Choroid plexus epithelial cell (primary cell): ENCODE data around the gene AUTS2.
"Not testable (repeated sequence)": the region's sequence is repeated elsewhere in the genome, so short reads cannot be mapped to it uniquely, and the experiment has no call there.

Experiments
- DNase-seq: peaks from one replicate; pipeline ENCODE4 v3.0.0-alpha.2; 2010; ENCODE audit warnings: low read depth
- H3K4me3 ChIP-seq: 2 replicates; pipeline ENCODE4 v1.5.1; 2011; ENCODE audit warnings: low read depth, mild to moderate bottlenecking, control low read depth, low read length, moderate library complexity
- CTCF ChIP-seq: conservative IDR thresholded peaks from 2 replicates; pipeline ENCODE4 v1.5.1; 2011; ENCODE audit warnings: low read depth, mild to moderate bottlenecking, control low read depth, inconsistent platforms, low read length, moderate library complexity

AUTS2 gene

GRCh38 chr7:70812511-70812910 is 1214.2 kb downstream of the AUTS2 start:
- DNase-seq = peak; percentile 17
- peak; percentile 47 for TF ChIP-seq CTCF
- H3K4me3 ChIP-seq = no peak overlapping the region

GRCh38 chr7:70822490-70822889 is 1224.2 kb downstream of the AUTS2 start:
- not testable (repeated sequence) for H3K4me3 ChIP-seq, DNase-seq

- TF ChIP-seq CTCF = peak; percentile 86
- peak; percentile 58 for DNase-seq
- H3K4me3 ChIP-seq = peak overlapping the region; percentile 34
Observed at GRCh38 chr7:70829221-70830059, 1231.2 kb downstream of the AUTS2 start.

GRCh38 chr7:70830060-70830395 is 1231.8 kb downstream of the AUTS2 start:
- DNase-seq = no peak
- no peak overlapping the region for H3K4me3 ChIP-seq
- no peak for TF ChIP-seq CTCF

GRCh38 chr7:70830426-70830825 is 1232.2 kb downstream of the AUTS2 start:
- no peak overlapping the region for H3K4me3 ChIP-seq
- no peak for DNase-seq
- no peak for TF ChIP-seq CTCF

- peak; percentile 57 for DNase-seq
- no peak overlapping the region for H3K4me3 ChIP-seq
- TF ChIP-seq CTCF = no peak
Observed at GRCh38 chr7:70833726-70834125, 1235.5 kb downstream of the AUTS2 start.

- no peak overlapping the region for H3K4me3 ChIP-seq
- TF ChIP-seq CTCF = no peak
- DNase-seq = no peak
Observed at GRCh38 chr7:70834424-70834823, 1236.1 kb downstream of the AUTS2 start.
